Activated gamma-delta T cell (primary cell): ENCODE data around the gene UBA3.

Experiments
- DNase-seq: peaks from one replicate; lab custom pipeline; 2025; lab: John Stamatoyannopoulos, UW

Gene UBA3

DNA sequence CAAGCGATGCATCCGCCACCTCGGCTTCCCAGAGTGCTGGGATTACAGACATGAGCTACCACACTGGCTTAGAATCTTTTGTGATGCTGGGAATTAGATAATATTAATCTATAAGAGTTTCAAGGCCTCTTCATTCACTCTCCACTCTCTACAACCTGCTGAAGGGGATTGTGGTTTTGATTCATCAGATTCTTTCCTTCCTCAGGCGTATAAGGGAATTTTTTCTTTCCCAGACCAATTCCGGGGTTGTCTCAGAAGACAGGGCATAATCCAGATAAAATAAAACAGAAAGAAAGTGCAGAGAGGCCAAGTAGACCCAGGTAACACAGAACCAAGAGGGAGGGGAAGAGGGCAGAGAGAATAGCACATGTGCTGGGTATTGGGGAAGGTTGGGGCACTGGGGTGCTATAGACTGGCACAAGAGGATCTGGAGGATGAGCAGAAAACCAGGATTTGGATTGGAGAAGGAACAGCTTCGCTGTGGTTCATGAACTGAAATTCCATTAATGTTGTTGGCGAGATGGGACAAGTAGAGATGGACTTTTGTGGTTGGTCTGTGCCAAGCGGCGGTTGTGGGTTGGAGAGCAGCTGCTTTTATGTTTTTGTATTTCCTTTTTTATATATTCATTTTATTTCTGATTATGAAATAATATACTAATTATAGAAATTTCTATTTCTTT, 17.4 kb upstream of the UBA3 start:
- DNase-seq = no peak

DNA sequence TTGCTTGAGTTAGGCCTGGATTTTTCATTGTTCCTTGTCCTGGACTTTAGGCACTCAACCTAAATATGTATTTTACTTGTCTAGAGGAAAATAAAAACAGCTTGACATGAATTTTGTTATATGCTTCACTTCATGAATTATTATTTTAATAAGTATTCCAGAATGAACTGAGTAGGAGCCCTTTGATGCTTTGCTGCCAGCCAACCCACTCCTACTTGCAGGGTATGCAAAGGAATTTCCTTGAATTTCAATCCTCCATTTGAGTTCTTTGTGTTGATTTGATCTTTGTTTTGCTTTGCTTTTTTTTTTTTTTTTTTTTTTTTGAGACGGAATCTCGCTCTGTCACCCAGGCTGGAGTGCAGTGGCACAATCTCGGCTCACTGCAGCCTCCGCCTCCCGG, 16.1 kb upstream of the UBA3 start:
- no peak for DNase-seq

DNA sequence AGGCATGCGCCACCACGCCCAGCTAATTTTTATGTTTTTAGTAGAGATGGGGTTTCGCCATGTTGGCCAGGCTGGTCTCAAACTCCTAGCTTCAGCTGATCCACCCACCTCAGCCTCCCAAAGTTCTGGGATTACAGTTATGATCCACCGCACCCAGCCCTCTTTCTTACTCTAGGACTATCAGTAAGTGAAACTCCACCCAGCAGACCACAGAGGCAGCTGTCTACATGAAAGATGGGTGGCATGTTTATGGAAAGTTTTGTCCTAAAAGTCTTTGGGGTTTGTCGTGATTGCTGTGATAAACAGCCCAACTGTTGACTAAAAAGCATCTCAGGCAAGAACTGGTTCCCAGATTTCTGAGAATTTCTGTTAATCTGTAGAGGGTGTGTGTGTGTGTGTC, 15.5 kb upstream of the UBA3 start:
- no peak for DNase-seq

DNA sequence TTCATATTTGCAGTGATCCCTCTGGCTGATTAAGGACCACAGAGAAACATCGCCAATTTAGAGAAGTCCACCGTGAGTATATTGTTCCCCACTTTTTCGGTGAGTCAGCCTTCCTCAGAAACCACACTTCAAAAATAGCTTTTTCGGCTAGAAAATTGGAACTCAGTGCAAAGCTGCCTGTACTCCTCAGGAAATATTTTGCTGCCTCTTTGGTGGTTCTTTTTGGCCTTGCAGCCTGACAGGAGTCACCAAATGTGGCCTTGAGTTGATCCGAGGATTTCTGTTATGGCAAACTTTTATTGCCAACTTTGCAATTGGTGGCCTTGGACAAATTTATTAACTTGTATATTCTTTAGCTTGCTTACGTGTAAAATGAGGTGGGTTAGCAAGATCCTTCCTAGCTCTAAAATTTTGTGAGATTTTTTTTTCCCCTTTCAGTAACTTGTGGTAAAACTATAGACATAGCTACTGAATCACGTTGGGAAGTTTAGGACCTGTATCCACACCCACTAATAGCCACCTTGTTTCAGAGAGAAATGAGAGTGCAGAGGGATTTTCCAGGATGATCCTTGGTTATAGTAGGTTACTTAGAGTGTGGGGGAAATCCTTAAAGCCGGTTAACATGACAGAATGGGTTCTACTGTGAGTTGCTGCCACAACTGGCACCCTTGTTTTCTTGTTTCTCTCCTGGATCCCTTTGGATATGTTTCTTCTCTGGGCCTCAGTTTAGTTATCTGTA, 14.5 kb upstream of the UBA3 start:
- DNase-seq = no peak

- no peak for DNase-seq
Observed at GRCh38 chr3:69092030-69092516, 11.9 kb upstream of the UBA3 start.

DNA sequence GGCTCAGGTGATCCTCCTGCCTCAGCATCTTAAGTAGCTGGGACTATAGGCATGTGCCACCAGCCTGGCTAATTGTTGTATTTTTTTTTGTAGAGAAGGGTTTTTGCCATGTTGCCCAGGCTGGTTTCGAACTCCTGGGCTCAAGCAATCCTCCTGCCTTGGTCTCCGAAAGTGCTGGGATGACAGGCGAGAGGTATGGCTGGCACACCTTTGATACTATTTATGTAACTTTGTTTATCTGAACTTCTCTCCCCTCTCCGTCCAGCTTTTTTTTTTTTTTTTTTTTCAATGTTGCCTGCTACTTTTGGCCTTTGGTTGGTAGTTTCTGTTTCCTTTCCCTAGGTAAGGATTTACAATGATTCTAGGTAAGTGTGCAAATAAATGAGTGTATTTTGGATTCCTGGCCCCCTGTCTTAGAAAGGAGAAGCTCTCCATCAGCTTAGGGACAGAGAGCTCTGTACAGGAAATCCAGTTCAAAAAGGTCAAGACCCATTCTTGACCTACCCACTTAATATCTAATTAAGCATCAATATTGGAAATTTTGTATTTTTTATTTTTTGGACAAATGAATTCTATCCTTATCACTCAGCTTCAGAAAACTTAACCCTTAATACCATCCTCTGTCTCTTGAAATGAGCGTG, 11.3 kb upstream of the UBA3 start:
- no peak for DNase-seq

DNA sequence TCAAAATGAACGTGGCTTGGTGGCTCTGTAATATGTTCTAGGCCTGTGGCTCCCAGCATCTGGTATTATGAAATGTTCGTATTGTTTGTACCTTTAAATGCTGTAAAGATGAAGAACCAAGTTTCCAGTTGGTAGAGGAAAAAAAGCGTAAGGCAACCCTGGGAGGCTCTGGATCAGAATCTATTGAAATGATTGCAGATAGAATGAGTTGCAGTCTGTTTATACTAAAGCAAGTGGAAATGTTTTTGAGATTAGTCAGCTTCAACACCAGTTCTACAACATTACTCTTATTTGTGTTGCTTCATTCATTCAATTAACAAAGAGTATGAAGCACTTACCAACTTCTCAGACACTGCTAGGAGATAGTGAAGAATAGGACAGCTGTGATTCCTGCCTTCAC, 9.9 kb upstream of the UBA3 start:
- DNase-seq = no peak

DNA sequence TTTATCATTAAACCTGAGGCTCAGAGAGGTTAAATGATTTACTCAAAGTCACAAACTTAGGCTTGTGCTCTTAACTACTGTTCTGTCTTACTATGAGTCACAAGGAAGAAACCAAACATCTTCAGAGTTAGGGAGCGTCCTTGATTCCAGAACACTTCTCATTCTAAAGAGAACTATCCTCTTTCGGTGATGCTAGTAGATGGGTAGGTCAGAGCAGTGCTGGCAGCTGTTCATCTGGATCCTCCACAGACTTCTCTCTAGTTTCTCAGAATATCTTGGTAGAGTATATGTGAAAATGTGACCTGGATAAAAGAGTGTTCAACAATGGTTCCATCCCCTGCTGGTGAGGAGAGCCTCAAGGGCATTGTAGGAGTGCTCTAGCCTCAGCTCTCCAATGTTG, 7.9 kb upstream of the UBA3 start:
- DNase-seq = no peak

DNA sequence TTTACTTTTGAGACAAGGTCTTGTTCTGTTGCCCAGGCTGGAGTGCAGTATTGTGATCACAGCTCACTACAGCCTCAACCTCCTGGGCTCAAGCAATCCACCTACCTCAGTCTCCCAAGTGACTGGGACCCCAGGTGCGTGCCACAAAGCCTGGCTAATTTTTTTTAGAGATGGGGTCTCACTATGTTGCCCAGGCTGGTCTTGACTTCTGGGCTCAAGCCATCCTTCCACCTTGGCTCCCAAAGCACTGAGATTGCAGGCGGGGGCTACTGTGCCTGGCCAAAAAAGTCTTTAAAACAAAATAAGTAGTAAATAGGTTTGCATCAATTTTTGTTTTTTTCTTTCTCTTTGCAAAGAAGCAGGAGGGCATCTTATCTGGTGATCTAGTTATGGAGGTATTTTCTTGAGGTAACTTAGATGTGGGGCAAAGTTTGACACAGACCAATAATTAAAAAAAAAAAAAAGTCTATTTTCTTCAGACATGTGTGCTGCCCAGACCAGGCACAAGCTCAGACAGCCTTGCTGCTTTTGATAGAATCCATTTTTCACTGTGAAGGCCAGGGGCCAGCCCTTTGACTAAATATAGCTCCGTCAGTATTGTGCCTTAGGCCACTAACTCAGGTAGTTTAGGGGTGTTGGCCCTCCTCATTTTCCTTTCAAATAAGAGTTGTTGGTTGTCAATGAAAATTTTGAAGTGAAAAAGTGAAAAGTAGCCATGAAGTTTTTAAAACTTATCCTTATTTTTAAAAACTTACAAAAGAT, 7.0 kb upstream of the UBA3 start:
- DNase-seq = no peak

DNA sequence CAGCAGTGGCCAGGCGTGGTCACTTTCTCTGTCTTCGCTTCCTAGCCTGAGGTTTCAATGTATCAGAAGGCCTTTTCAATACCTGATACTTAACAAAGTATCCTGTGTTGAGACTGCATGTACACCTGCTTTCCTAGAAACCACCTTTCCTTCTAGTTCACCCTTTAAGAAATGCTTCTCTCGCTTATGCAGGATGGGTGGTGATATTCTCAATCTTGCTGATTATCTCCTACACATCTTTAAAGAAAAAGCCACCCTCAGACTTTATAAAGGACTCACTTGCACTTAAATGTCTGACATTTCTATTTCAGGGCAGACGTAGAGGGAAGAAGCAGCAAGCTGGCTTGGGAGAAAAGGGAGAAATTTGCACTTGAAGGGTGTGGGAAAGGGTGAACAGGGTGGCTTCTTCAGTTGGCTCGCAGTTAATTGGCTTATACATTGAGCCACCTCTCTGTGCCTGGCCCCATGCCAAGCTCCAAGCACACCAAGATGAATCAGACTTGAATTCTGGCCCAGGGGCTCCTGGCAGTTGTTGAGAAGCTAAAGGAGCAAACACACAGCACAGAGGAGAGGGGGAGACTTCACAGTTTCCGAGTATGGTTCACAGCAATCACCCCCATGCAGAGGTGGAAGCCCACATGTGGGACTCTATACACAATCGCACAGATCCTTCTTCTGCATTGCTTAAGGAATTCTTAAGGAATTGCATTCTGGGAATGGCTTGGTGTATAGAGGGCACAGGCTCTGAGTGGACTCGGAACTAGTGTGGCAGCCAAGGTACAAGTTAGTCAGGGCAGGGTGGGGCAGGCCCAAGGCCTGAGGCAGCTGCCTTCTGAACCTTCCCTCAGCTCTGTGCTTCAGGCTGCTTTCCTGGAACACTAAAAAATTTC, 5.9 kb upstream of the UBA3 start:
- no peak for DNase-seq

GRCh38 chr3:69085168-69085832, 5.1 kb upstream of the UBA3 start:
- peak; percentile 21 for DNase-seq

DNA sequence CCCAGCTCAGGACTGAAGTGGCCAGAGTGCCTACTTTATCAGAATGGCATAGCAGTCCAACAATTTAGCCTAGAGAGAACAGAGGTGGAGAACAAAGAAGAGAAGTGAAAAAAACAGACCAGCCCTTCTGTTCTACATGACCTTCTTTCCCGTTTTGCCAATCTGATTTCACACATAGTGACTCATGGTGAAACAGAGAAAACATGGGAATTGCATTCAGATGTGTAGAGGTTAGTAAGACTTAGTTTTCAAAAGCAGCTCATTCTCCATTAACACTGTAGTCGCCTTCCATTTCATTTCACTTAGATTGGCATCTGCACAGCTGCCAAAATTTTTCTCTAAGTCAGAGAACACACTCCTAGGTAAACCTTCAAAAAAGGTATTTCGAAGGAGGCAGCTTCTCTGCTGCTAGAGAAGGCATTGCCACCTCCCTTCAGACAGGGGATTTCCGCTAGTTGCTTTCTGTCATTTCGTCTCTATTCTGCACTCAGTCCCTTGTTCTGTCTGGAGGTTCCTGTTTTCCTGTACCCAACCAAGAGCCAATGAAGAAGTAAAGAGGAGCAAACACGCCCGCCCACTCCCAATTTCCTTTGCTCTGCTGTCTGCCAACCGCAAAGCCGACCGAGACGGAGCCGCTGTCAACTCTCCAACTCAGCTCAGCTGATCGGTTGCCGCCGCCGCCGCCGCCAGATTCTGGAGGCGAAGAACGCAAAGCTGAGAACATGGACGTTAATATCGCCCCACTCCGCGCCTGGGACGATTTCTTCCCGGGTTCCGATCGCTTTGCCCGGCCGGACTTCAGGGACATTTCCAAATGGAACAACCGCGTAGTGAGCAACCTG, 4.4 kb upstream of the UBA3 start, which contains the start of gene ARL6IP5:
TSS of gene ARL6IP5 (plus strand) at position 612 of the 842 bp plus-strand sequence. CDS start at position 723, 111 bp downstream.
- DNase-seq = peak; percentile 76

DNA sequence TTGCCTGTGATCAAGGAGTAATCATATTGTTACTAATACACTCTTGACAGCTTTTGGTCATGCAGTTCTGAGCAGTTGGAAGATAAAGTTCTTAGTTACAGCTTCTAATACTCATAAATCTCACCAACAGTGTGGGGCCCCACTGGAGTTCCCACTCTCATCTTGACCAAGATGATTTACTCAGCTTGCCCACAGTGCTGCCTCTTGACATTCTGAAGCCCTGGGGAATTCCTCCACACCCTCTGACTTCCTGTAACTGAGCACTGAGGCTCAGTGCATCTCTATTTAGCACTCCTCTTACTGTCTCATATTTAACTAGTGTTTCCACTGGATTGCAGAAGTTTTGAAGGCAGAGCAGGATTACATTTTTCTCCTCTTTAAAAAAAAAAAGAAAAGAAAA, 2.6 kb upstream of the UBA3 start:
- no peak for DNase-seq

DNA sequence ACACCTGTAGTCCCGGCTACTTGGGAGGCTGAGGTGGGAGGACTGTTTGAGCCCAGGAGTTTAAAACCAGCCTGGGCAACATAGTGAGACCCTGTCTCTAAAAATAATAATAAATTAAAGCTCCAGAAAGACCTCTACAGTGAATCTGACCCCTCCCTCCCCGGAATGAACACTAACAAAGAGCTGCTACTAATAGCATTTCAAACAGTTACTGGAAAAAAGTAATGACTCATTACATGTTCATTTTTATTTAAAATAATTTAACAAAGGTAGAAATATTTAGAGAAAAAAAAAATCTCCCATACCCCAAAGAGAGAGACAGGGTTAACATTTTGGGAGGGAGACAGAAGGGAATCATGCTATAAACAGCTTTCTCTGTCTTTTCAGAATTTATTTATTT, 2.2 kb upstream of the UBA3 start:
- no peak for DNase-seq

GRCh38 chr3:69081583-69082262, 1.6 kb upstream of the UBA3 start:
- no peak for DNase-seq

DNA sequence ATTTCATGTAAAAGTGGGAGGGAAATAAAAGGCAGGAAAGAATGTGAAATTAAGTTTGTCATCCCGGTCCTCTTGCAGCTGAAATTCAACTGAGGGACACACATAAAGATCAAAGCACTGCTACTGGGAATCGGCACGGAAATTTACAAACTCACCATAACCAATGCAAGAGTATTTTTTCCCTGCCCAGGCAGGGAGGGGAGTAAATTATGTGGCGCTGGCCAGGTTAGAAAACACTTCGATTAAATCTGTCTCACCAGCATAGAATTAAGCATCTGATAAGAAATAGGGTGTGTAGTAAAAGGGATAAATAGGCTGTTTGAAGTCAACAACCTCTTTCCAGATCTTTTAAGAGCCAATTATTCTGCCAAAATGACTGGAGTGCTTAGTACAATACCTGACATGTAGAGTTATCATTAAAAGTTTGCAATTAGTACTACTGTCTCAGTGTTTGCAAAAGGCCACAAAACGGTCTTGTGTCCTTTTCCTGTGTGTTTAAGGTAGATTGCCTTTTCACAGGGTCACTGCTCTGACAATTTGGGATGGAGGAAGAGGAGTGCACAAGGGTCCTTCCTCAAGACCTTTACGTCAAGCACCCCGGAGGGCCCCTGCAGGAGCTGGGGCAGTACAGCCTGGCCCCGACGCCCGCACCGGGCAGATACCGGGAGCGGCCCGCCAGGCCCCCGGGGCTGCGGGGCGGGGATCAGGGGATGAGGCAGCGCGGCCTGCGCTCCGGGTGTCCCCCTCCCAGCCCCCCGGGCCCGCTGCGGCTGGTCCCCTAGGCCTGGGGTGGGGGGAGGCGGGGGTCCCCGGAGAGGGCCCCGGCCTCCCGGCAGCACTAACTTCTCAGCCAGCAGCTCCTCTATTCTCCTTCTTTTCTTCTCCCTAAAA, 651 bp downstream of the UBA3 start:
- DNase-seq = peak; percentile 21

GRCh38 chr3:69072928-69073327, 7.2 kb downstream of the UBA3 start:
- no peak for DNase-seq

DNA sequence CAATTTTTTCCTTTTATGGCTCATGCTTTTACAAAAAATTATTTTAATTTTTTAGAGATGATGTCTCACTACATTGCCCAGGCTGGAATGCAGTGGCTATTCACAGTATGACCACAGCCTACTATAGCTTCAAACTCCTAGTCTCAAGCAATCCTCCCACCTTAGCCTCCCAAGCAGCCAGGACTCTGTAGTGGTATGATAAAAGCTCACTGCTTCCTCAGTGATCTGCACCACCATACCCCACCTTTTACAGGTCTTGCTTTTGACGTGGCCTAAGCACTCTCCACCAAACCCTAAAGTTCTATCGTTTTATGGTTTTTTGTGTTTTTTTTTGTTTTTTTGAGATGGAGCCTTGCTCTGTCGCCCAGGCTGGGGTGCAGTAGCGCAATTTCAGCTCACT, 14.0 kb downstream of the UBA3 start:
- DNase-seq = no peak
